BLaER1 treated with 17β-estradiol and CSF1 and Interleukin-3, amounts not matched to agents 10 nM and 100 nM (cell line): Measurements from ENCODE around the gene ZNF43.
"Not testable (repeated sequence)": the region's sequence is repeated elsewhere in the genome, so short reads cannot be mapped to it uniquely, and the experiment has no call there.

ENCODE experiments used
- H3K27ac ChIP-seq, 11 experiments: shearing (Covaris generic); formaldehyde crosslinking; 2 replicates each; pipeline ENCODE4 v1.8.1; 2022
- H3K27me3 ChIP-seq, 11 experiments: shearing (Covaris generic); formaldehyde crosslinking; 2 replicates each; pipeline ENCODE4 v1.8.1; 2022
- H3K36me3 ChIP-seq, 11 experiments: shearing (Covaris generic); formaldehyde crosslinking; 2 replicates each; pipeline ENCODE4 v1.8.1; 2022
- H3K4me1 ChIP-seq, 10 experiments: shearing (Covaris generic); formaldehyde crosslinking; 2 replicates each; pipeline ENCODE4 v1.8.1; 2022
- H3K4me2 ChIP-seq, 11 experiments: shearing (Covaris generic); formaldehyde crosslinking; 2 replicates each; pipeline ENCODE4 v1.8.1; 2022
- H3K4me3 ChIP-seq, 10 experiments: shearing (Covaris generic); formaldehyde crosslinking; 2 replicates each; pipeline ENCODE4 v1.8.1; 2022
- H3K9ac ChIP-seq, 11 experiments: shearing (Covaris generic); formaldehyde crosslinking; 2 replicates each; pipeline ENCODE4 v1.8.1; 2022
- H3K9me3 ChIP-seq, 11 experiments: shearing (Covaris generic); formaldehyde crosslinking; replicated peaks in 1 of 11; 2 replicates each; pipeline ENCODE4 v1.8.1; 2022
- H4K20me1 ChIP-seq, 11 experiments: shearing (Covaris generic); formaldehyde crosslinking; 2 replicates each; pipeline ENCODE4 v1.8.1; 2022
- Cebpa-rat ChIP-seq, 11 experiments: shearing (Covaris generic); IDR thresholded peaks; 2 replicates each; pipeline ENCODE4 v1.8.1; 2022

ZNF43 gene

DNA sequence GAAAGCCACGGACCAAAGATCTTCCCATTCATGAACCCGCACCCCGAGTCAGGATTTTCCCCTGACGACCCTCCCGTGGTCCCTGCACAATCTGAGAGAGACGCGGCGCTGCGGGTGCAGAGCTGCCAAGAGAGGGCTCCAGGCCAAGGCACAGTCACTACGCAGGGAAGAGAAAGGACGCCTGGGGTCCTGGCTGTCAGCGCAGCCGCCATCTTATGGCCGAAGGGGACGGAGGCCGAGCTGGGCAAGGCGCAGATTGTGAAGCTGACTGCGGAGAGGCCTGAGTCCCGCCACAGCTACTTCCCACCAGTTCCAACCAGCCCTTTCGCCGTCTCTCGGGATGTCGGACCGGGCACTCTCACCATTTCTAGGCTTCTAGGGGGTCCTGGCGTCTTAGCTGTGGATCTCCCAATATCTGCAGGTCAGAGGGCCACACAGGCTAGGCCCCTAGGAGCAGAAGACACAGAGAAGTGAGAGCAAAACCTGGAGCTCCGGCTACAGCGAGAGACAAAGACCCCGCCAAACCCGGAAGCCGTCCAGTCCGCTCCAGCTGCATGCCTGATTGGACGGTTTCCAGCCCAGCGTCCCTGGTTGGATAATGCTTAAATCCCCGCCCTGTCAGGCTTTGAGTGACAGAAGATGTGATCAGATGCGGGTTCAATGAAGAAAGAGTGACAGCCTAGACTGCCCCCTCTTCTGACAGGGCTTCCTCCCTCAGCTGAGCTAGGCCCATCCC is 68.7 kb downstream of the ZNF43 start, which contains the start of gene ZNF100:
Gene ZNF100 (minus strand): TSS at position 515 of the 736 bp plus-strand sequence. CDS start 150 bp downstream, at position 365.
- Histone ChIP-seq H3K4me1 (peaks cover 4 to 13% (median 9%) of the 10 kb centered on the region in 10 experiments; a peak in 9 of 20 replicates), H3K9ac (peak within 1 kb of the TSS; percentile 87 to 98 (median 97)), H3K9me3 (peaks cover 41 to 71% (median 62%) of the 10 kb centered on the region in 11 experiments), H3K4me2 (peak within 1 kb of the TSS; percentile 76 to 87 (median 78)), H3K27me3 (no peaks in the 10 kb centered on the region), H3K4me3 (peak within 1 kb of the TSS; percentile 70 to 92 (median 82)), H4K20me1 (no peaks in the 10 kb centered on the region), H3K36me3 (peaks cover 34 to 40% (median 38%) of the 10 kb centered on the region in 11 experiments), H3K27ac (peak within 1 kb of the TSS; percentile 84 to 98 (median 96))
- TF ChIP-seq Cebpa-rat (IDR thresholded peaks at IDR 0.05): no peak

DNA sequence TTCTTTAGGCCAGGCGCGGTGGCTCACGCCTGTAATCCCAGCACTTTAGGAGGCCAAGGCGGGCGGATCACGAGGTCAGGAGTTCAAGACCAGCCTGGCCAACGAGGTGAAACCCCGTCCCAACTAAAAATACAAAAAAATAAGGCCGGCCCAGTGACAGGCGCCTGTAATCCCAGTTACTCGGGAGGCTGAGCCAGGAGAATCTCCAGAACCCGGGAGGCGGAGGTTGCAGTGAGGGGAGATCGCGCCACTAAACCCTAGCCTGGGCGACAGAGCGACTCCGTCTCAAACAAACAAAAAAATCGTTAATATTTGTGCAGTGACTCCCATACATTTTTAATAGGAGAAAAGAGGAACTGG is 69.3 kb downstream of the ZNF43 start:
- peak overlapping the region; percentile 76 to 87 (median 78) for H3K4me2 ChIP-seq
- peak overlapping the region; percentile 70 to 92 (median 82) for H3K4me3 ChIP-seq
- H4K20me1 ChIP-seq, H3K27me3 ChIP-seq: not testable (repeated sequence)
- peaks cover 4 to 13% (median 9%) of the 10 kb centered on the region in 10 experiments; a peak in 9 of 20 replicates for H3K4me1 ChIP-seq
- H3K9me3 ChIP-seq: peaks cover 47 to 73% (median 66%) of the 10 kb centered on the region in 11 experiments
- peak overlapping the region; percentile 87 to 98 (median 97) for H3K9ac ChIP-seq
- H3K27ac ChIP-seq: peak overlapping the region; percentile 84 to 98 (median 96)
- H3K36me3 ChIP-seq: peaks cover 40 to 45% (median 44%) of the 10 kb centered on the region in 11 experiments

DNA sequence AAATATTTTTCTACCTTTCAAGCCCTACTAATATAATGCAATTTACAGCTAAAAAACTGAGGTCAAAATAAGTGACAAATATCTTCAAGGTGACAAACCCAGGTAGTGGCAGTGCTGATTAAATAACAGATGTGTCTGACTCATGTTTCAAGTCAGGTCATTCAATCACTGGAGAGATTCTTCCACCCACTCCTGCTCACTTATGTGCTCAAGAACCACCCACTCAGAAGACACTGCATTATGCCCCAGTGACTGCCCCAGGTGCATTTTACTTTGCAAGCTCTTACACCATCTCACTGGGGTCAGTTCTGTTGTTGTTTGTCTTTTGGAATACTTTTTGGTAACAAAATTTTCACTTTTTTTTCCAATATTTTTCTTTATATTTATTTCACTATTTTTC is 70.8 kb downstream of the ZNF43 start:
- peaks cover 60 to 83% (median 78%) of the 10 kb centered on the region in 11 experiments for H3K9me3 ChIP-seq
- H3K4me3 ChIP-seq: peak overlapping the region in 9 of 10 experiments; percentile 76 to 92 (median 83); a peak in 15 of 20 replicates
- peaks cover 55 to 61% (median 59%) of the 10 kb centered on the region in 11 experiments for H3K36me3 ChIP-seq
- peaks cover 4 to 13% (median 9%) of the 10 kb centered on the region in 10 experiments; a peak in 9 of 20 replicates for H3K4me1 ChIP-seq
- no peaks in the 10 kb centered on the region for H3K27me3 ChIP-seq
- no peak overlapping the region for H3K9ac ChIP-seq
- H4K20me1 ChIP-seq: no peaks in the 10 kb centered on the region
- TF ChIP-seq Cebpa-rat (IDR thresholded peaks at IDR 0.05): no peak
- H3K27ac ChIP-seq: no peak overlapping the region
- peak overlapping the region in 8 of 11 experiments; percentile 76 to 85 (median 80); a peak in 13 of 22 replicates for H3K4me2 ChIP-seq

DNA sequence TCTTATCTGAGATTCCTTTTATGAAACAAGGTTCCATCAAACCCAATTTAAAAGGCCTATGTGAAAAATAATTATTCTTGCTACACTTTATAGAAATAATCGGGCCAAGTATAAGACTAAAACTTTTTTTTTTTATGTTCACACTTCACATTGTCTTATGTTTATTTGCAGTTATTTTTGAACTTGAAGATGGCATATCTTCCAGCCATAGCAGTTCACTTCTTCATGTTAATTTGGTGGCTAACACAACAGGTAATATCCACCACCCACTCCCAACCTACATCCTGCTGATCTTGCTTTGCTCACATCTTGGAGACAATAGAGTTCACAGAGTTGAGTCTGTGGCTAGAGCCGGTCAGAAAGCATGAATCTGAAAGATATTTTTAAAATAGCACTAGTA is 74.4 kb downstream of the ZNF43 start:
- H4K20me1 ChIP-seq, H3K27me3 ChIP-seq, H3K27ac ChIP-seq, H3K9ac ChIP-seq, H3K4me2 ChIP-seq: not testable (repeated sequence)
- peak overlapping the region in 4 of 10 experiments; percentile 18 to 85 (median 62); a peak in 5 of 20 replicates for H3K4me3 ChIP-seq
- H3K9me3 ChIP-seq: peaks cover 92 to 98% (median 96%) of the 10 kb centered on the region in 11 experiments
- H3K36me3 ChIP-seq: peaks cover 91 to 97% (median 95%) of the 10 kb centered on the region in 11 experiments
- H3K4me1 ChIP-seq: peaks cover 4 to 13% (median 9%) of the 10 kb centered on the region in 10 experiments; a peak in 9 of 20 replicates

DNA sequence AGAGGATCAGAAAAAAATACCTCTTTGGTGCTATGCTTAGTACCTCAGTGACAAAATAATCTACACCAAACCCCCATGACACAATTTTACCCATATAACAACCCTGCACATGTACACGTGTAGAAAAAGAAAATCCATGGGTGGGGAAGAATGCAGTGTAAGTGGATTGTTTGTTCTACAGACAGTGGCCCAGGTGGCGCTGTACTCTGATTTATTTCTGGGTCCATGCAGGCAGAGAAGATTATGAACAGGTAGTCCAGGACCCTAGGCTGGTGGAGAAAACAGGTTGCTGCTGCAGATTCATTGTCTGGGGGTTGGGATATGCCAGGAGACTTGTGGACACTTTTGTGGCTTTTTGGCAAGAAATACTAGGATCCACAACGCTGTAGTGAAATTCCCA is 77.7 kb downstream of the ZNF43 start:
- no peak overlapping the region for H3K9ac ChIP-seq
- H3K9me3 ChIP-seq: peaks cover 100% of the 10 kb centered on the region in 11 experiments
- no peaks in the 10 kb centered on the region for H3K4me1 ChIP-seq
- no peak overlapping the region for H3K4me2 ChIP-seq
- no peak overlapping the region for H3K27ac ChIP-seq
- H3K4me3 ChIP-seq: peak overlapping the region in 3 of 10 experiments; percentile 1 to 21 (median 17); a peak in 1 of 20 replicates
- H3K27me3 ChIP-seq: no peaks in the 10 kb centered on the region
- peaks cover 99 to 100% (median 100%) of the 10 kb centered on the region in 11 experiments for H3K36me3 ChIP-seq
- no peaks in the 10 kb centered on the region; a peak in 1 of 22 replicates for H4K20me1 ChIP-seq
- no peak for TF ChIP-seq Cebpa-rat (IDR thresholded peaks at IDR 0.05)

DNA sequence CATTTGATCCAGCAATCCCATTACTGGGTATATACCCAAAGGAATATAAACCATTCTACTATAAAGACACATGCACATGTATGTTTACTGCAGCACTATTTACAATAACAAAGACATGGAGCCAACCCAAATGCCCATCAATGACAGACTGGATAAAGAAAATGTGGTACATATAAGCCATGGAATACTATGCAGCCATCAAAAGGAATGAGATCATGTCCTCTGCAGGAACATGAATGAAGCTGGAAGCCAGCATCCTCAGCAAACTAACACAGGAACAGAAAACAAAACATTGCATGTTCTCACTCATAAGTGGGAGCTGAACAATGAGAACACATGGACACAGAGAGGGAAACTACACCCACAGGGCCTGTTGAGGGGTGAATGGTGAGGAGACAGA is 80.4 kb downstream of the ZNF43 start:
- not testable (repeated sequence) for H3K27me3 ChIP-seq, H3K4me1 ChIP-seq, H3K9ac ChIP-seq, H3K4me2 ChIP-seq, H3K27ac ChIP-seq, H4K20me1 ChIP-seq
- H3K36me3 ChIP-seq: peaks cover 99 to 100% (median 100%) of the 10 kb centered on the region in 11 experiments
- peak overlapping the region in 4 of 10 experiments; percentile 25 to 48 (median 32); a peak in 5 of 20 replicates for H3K4me3 ChIP-seq
- H3K9me3 ChIP-seq: peaks cover 100% of the 10 kb centered on the region in 11 experiments
